ENCODE results near the gene SASH1.

SASH1 gene

GRCh38 chr6:148495029-148495428 lies 152.4 kb downstream of the SASH1 start:
- no peak for DNase-seq (ENCODE audit: low read depth)

GRCh38 chr6:148497257-148497656 lies 154.6 kb downstream of the SASH1 start:
- DNase-seq (ENCODE audit: low read depth), result no peak

GRCh38 chr6:148497717-148498116 lies 155.1 kb downstream of the SASH1 start:
- DNase-seq (ENCODE audit: low read depth), result no peak

- DNase-seq (ENCODE audit: low read depth), result no peak
These were observed 157.8 kb downstream of the SASH1 start for GRCh38 chr6:148500402-148500801.

- no peak for DNase-seq (ENCODE audit: low read depth)
These were observed 158.5 kb downstream of the SASH1 start for GRCh38 chr6:148501178-148501590.

- DNase-seq (ENCODE audit: low read depth), result no peak
These were observed 159.6 kb downstream of the SASH1 start for GRCh38 chr6:148502083-148502772.

GRCh38 chr6:148502773-148503135 lies 160.1 kb downstream of the SASH1 start:
- no peak for DNase-seq (ENCODE audit: low read depth)

GRCh38 chr6:148503703-148504102 lies 161.1 kb downstream of the SASH1 start:
- no peak for DNase-seq (ENCODE audit: low read depth)

- DNase-seq (ENCODE audit: low read depth), result no peak
These were observed 165.1 kb downstream of the SASH1 start for GRCh38 chr6:148507774-148508173.

GRCh38 chr6:148508401-148509041 lies 165.9 kb downstream of the SASH1 start:
- DNase-seq (ENCODE audit: low read depth), result no peak

- no peak for DNase-seq (ENCODE audit: low read depth)
These were observed 166.6 kb downstream of the SASH1 start for GRCh38 chr6:148509119-148509799.

GRCh38 chr6:148509800-148510581 lies 167.4 kb downstream of the SASH1 start:
- no peak for DNase-seq (ENCODE audit: low read depth)

- no peak for DNase-seq (ENCODE audit: low read depth)
These were observed 170.8 kb downstream of the SASH1 start for GRCh38 chr6:148513145-148514071.

- no peak for DNase-seq (ENCODE audit: low read depth)
These were observed 171.6 kb downstream of the SASH1 start for GRCh38 chr6:148514091-148514845.

- DNase-seq (ENCODE audit: low read depth), result no peak
These were observed 173.6 kb downstream of the SASH1 start for GRCh38 chr6:148516217-148516616.

GRCh38 chr6:148516617-148517016 lies 174.0 kb downstream of the SASH1 start:
- no peak for DNase-seq (ENCODE audit: low read depth)

GRCh38 chr6:148517470-148517869 lies 174.8 kb downstream of the SASH1 start:
- no peak for DNase-seq (ENCODE audit: low read depth)

- DNase-seq (ENCODE audit: low read depth), result no peak
These were observed 176.0 kb downstream of the SASH1 start for GRCh38 chr6:148518511-148519156.

GRCh38 chr6:148520109-148520841 lies 177.6 kb downstream of the SASH1 start:
- DNase-seq (ENCODE audit: low read depth), result no peak
